GM23338 (cell line): ENCODE measurements around the gene SYNPR. TPM values are rescaled to one million over a fixed set of nuclear protein-coding genes. Genes with fewer than 3 reads are reported as not detected.

ENCODE experiments used
- ATAC-seq: fragments of 200-7000 bp; cut with Tn5 transposase; 3 replicates; pipeline ENCODE4 v1.9.1; 2020
- DNase-seq: peaks from one replicate; pipeline ENCODE4 v3.0.0-alpha.2; 2015; ENCODE audit warnings: low spot score
- H2AFZ ChIP-seq: fragments of 200-600 bp; sonication (generic); 2 replicates; pipeline ENCODE4 v1.8.0; 2016; ENCODE audit warnings: antibody characterized with exemption, mild to moderate bottlenecking, moderate library complexity
- H3F3A ChIP-seq: fragments of 200-600 bp; sonication (generic); replicated peaks from 2 replicates; pipeline ENCODE4 v1.8.0; 2017; ENCODE audit warnings: antibody characterized with exemption, mixed run types, low read depth
- H3K27ac ChIP-seq: fragments of 200-600 bp; sonication (generic); 2 replicates; pipeline ENCODE4 v1.6.1; 2016; ENCODE audit warnings: low read depth
- H3K27me3 ChIP-seq: fragments of 200-600 bp; sonication (generic); 2 replicates; pipeline ENCODE4 v1.8.0; 2016; ENCODE audit warnings: mild to moderate bottlenecking, mixed run types, moderate library complexity; ENCODE audit not compliant: insufficient read depth
- H3K36me3 ChIP-seq: fragments of 200-600 bp; sonication (generic); 2 replicates; pipeline ENCODE4 v1.8.0; 2016; ENCODE audit warnings: mild to moderate bottlenecking; ENCODE audit not compliant: insufficient read depth
- H3K4me1 ChIP-seq: fragments of 200-600 bp; sonication (generic); 2 replicates; pipeline ENCODE4 v1.8.0; 2016; ENCODE audit warnings: mild to moderate bottlenecking, moderate library complexity; ENCODE audit not compliant: insufficient read depth
- H3K4me2 ChIP-seq: fragments of 200-600 bp; sonication (generic); 2 replicates; pipeline ENCODE4 v1.7.1; 2017; ENCODE audit warnings: mixed run types
- H3K4me3 ChIP-seq: fragments of 200-600 bp; sonication (generic); 2 replicates; pipeline ENCODE4 v1.6.1; 2016; ENCODE audit warnings: mixed run types
- H3K79me2 ChIP-seq: fragments of 200-600 bp; sonication (generic); replicated peaks from 2 replicates; pipeline ENCODE4 v1.8.0; 2017; ENCODE audit warnings: mild to moderate bottlenecking; ENCODE audit not compliant: insufficient read depth
- H3K9me2 ChIP-seq: fragments of 200-600 bp; sonication (generic); 2 replicates; pipeline ENCODE4 v1.8.0; 2017; ENCODE audit not compliant: insufficient read depth
- H4K20me1 ChIP-seq: fragments of 200-600 bp; sonication (generic); replicated peaks from 2 replicates; pipeline ENCODE4 v1.8.0; 2017; ENCODE audit warnings: mild to moderate bottlenecking; ENCODE audit not compliant: insufficient read depth
- H3K27ac Mint-ChIP-seq: 2 replicates; pipeline ENCODE4 v1.8.0; 2020; ENCODE audit warnings: inconsistent platforms, mild to moderate bottlenecking, moderate library complexity, mixed read lengths
- H3K27me3 Mint-ChIP-seq: 3 replicates; pipeline ENCODE4 v1.8.0; 2022; ENCODE audit warnings: low read depth, mild to moderate bottlenecking, moderate library complexity, mixed read lengths, inconsistent platforms; ENCODE audit not compliant: insufficient read depth, poor library complexity
- H3K36me3 Mint-ChIP-seq: 3 replicates; pipeline ENCODE4 v1.8.0; 2021; ENCODE audit warnings: low read depth, mild to moderate bottlenecking, inconsistent platforms, moderate library complexity, mixed read lengths
- H3K4me1 Mint-ChIP-seq: 3 replicates; pipeline ENCODE4 v1.8.0; 2020; ENCODE audit warnings: mild to moderate bottlenecking, inconsistent platforms, mixed read lengths
- H3K4me3 Mint-ChIP-seq: 3 replicates; pipeline ENCODE4 v1.8.0; 2021; ENCODE audit warnings: moderate library complexity, mild to moderate bottlenecking, inconsistent platforms, mixed read lengths
- H3K9me3 Mint-ChIP-seq: 3 replicates; pipeline ENCODE4 v1.8.0; 2020; ENCODE audit warnings: moderate library complexity, mild to moderate bottlenecking, inconsistent platforms, mixed read lengths
- ETS1 ChIP-seq: IDR thresholded peaks from 2 replicates; pipeline ENCODE4 v1.6.1; 2016; ENCODE audit warnings: antibody characterized with exemption
- STAT1 ChIP-seq: IDR thresholded peaks from one replicate; pipeline ENCODE4 v1.6.1; 2016; ENCODE audit warnings: antibody characterized with exemption; ENCODE audit not compliant: unreplicated experiment
- ZNF114 ChIP-seq: fragments of 250-450 bp; sonication (Bioruptor Pico); IDR thresholded peaks from 2 replicates; pipeline ENCODE4 v1.5.0; 2020; ENCODE audit warnings: mild to moderate bottlenecking, moderate library complexity
- ZNF331 ChIP-seq: fragments of 250-450 bp; sonication (Bioruptor Pico); IDR thresholded peaks from 2 replicates; pipeline ENCODE4 v1.5.0; 2020; ENCODE audit warnings: low read depth, mild to moderate bottlenecking, moderate library complexity
- ZNF462 ChIP-seq: fragments of 250-450 bp; sonication (Bioruptor Pico); IDR thresholded peaks from 2 replicates; pipeline ENCODE4 v1.5.0; 2020; ENCODE audit warnings: mild to moderate bottlenecking, moderate library complexity
- polyA plus RNA-seq: library from polyadenylated mRNA; unstranded; fragments of >200 nt; fragmentation: Nextera tagmentation; extraction: Ambion mirVana; gene quantifications from 2 replicates; pipeline ENCODE4 v1.2.1, GENCODE V29; 2016
- total RNA-seq: library from RNA; depleted of rRNA; stranded (reverse); fragments of >200 nt; shearing (Covaris generic); gene quantifications from 2 replicates; pipeline ENCODE4 v1.2.3, GENCODE V29; 2014

The SYNPR gene
- total and polyA plus RNA-seq, 2 experiments from 2014 or later = 0.38 to 0.55 TPM

- TF ChIP-seq ZNF462 (CRISPR knock-in tag) (no peak), ZNF114 (CRISPR knock-in tag) (no peak), STAT1 (no peak)
These were observed 25.1 kb downstream of the SYNPR start (continued) for GRCh38 chr3:63303238-63303637.

GRCh38 chr3:63304421-63304820 is 26.3 kb downstream of the SYNPR start:
- H3K79me2 ChIP-seq = no peaks in the 10 kb centered on the region
- TF ChIP-seq ZNF331 (CRISPR knock-in tag) (no peak), ETS1 (no peak)
- H3K27ac ChIP-seq = no peak overlapping the region
- H3K4me1 Mint-ChIP-seq = no peaks in the 10 kb centered on the region
- H3K36me3 ChIP-seq = no peaks in the 10 kb centered on the region
- H3K27ac Mint-ChIP-seq = no peak overlapping the region
- no peak overlapping the region for H3K4me3 ChIP-seq
- no peak for DNase-seq
- peaks cover 64% of the 10 kb centered on the region for H3K27me3 Mint-ChIP-seq
- no peaks in the 10 kb centered on the region for H3K36me3 Mint-ChIP-seq
- no peaks in the 10 kb centered on the region for H3K9me2 ChIP-seq
- H3K9me3 Mint-ChIP-seq = peaks cover 2% of the 10 kb centered on the region; the same call in 1 of the 3 replicates
- H3F3A ChIP-seq = no peaks in the 10 kb centered on the region
- H3K4me1 ChIP-seq = no peaks in the 10 kb centered on the region
- peaks cover 94% of the 10 kb centered on the region for H3K27me3 ChIP-seq
- H3K4me3 Mint-ChIP-seq = no peak overlapping the region
- no peaks in the 10 kb centered on the region; the same call in 1 of the 2 replicates for H4K20me1 ChIP-seq
- no peak for ATAC-seq
- no peak overlapping the region for H3K4me2 ChIP-seq
- H2AFZ ChIP-seq = no peak overlapping the region
